H1 (cell line): Measurements from ENCODE around the gene SMOC2. TPM values are rescaled to one million over a fixed set of nuclear protein-coding genes. Genes with fewer than 3 reads are reported as not detected.

Experiments used
- ASH2L ChIP-seq: fragments of 200-600, 300-600 bp; sonication (generic); IDR thresholded peaks from one replicate; pipeline ENCODE4 v1.7.1; 2017; ENCODE audit warnings: low read length
- CTCF ChIP-seq, 3 experiments: IDR thresholded peaks; 1 replicate in 2 of 3; 2 replicates in 1 of 3; pipeline versions ENCODE4 v1.5.1 to v1.6.1; 2011; ENCODE audit warnings: low read length in 3 of 3, mild to moderate bottlenecking in 3 of 3, inconsistent platforms in 2 of 3, low read depth in 1 of 3, moderate library complexity in 1 of 3; ENCODE audit not compliant: insufficient read depth in 1 of 3; ENCODE audit errors: control extremely low read depth in 1 of 3
- KDM1A ChIP-seq: fragments of 200-600, 300-600 bp; sonication (generic); IDR thresholded peaks from 2 replicates; pipeline ENCODE4 v1.7.1; 2016; ENCODE audit warnings: mild to moderate bottlenecking, low read length, borderline replicate concordance
- MAFK ChIP-seq: IDR thresholded peaks from 2 replicates; pipeline ENCODE4 v1.6.1; 2012; ENCODE audit warnings: low read depth, mild to moderate bottlenecking, improper control_type of control experiment, low read length
- NANOG ChIP-seq: IDR thresholded peaks from 2 replicates; pipeline ENCODE4 v1.6.1; 2011; ENCODE audit warnings: low read length, low read depth, mild to moderate bottlenecking, inconsistent platforms; ENCODE audit not compliant: insufficient read depth, poor library complexity, severe bottlenecking
- RAD21 ChIP-seq, 2 experiments: IDR thresholded peaks in 1 of 2; conservative IDR thresholded peaks in 1 of 2; 2 replicates each; pipeline ENCODE4 v1.6.1; 2011; ENCODE audit warnings: low read depth in 2 of 2, low read length in 2 of 2, improper control_type of control experiment in 1 of 2, inconsistent platforms in 1 of 2, mild to moderate bottlenecking in 1 of 2, moderate library complexity in 1 of 2
- RBBP5 ChIP-seq: IDR thresholded peaks from 2 replicates; pipeline ENCODE4 v1.7.1; 2012; ENCODE audit warnings: low read depth, mild to moderate bottlenecking, inconsistent platforms, low read length, moderate library complexity, borderline replicate concordance
- SP2 ChIP-seq: IDR thresholded peaks from 2 replicates; pipeline ENCODE4 v1.6.1; 2012; ENCODE audit warnings: mild to moderate bottlenecking, low read length, inconsistent platforms
- SP4 ChIP-seq: IDR thresholded peaks from 2 replicates; pipeline ENCODE4 v1.6.1; 2012; ENCODE audit warnings: low read length, inconsistent platforms
- YY1 ChIP-seq: IDR thresholded peaks from 2 replicates; pipeline ENCODE4 v1.6.1; 2011; ENCODE audit warnings: low read depth, mild to moderate bottlenecking, low read length
- polyA plus RNA-seq, 7 experiments: library from polyadenylated mRNA; depleted of rRNA in 3 of 7; stranded (reverse) in 5 of 7; unstranded in 2 of 7; fragments of >200 nt in 5 of 7; fragments of 200-250 nt in 2 of 7; gene quantifications; 1 replicate in 5 of 7; 2 replicates in 1 of 7; 4 replicates in 1 of 7; pipeline versions ENCODE4 v1.2.1 to v1.2.3, GENCODE V29; 2011 to 2013; ENCODE audit warnings: missing spikeins in 2 of 7, mixed read lengths in 2 of 7
- total RNA-seq: library from RNA; stranded (reverse); fragmentation: NEBNext Ultra II Directional; extraction: Animal tissue kit (Norgen Biotek cat#: 25700); gene quantifications from 2 replicates; pipeline ENCODE4 v1.2.1, GENCODE V29; 2021

The SMOC2 gene
- total and polyA plus RNA-seq, 2 of the 8 experiments (the other 6 are each of a cell fraction or from before 2014, with no cell fraction given) = 7.7 to 8.5 TPM

DNA sequence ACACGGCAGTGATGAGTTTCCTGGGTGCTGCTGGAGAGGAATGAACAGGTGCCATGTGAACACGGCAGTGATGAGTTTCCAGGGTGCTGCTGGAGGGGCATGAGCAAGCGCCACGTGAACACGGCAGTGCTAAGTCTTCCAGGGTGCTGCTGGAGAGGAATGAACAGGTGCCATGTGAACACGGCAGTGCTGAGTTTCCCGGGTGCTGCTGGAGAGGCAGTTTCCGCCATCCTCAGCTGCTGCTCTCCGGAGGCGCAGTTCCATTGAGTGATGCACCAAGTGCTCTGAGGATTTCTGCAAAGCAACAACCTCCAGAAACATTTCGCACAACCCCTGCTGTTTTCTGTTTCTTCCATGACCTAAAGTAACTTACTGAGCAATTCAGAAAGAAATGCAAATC is 155.4 kb downstream of the SMOC2 start (continued):
- TF ChIP-seq ASH2L (no peak), MAFK (no peak), CTCF (IDR thresholded peaks at IDR 0.05; ENCODE audit: control extremely low read depth in 1 of 3, insufficient read depth in 1 of 3, low read depth in 1 of 3, low read length in 3 of 3) (no peak), SP2 (no peak), RBBP5 (no peak), RAD21 (IDR thresholded peaks at IDR 0.05 in 1 of 2, conservative IDR thresholded peaks at IDR 0.05 in 1 of 2; ENCODE audit: low read depth in 2 of 2, low read length in 2 of 2) (no peak), KDM1A (no peak), YY1 (no peak), NANOG (no peak), SP4 (no peak)
